Activated T-cell treated with anti-CD3 and anti-CD28 coated beads for 1 hour (primary cell): ENCODE data around the gene NFATC3.

ENCODE experiments used
- DNase-seq: peaks from one replicate; pipeline ENCODE4 v3.0.0-alpha.2; 2020; ENCODE audit warnings: low read depth

NFATC3 gene

GRCh38 chr16:68247932-68248331 is 162.8 kb downstream of the NFATC3 start:
- DNase-seq = no peak

- DNase-seq = no peak
These were observed 164.2 kb downstream of the NFATC3 start for GRCh38 chr16:68249371-68249770.

GRCh38 chr16:68250951-68251350 is 165.8 kb downstream of the NFATC3 start:
- DNase-seq = no peak

- DNase-seq = no peak
These were observed 166.7 kb downstream of the NFATC3 start for GRCh38 chr16:68251832-68252231.

GRCh38 chr16:68252383-68252782 is 167.2 kb downstream of the NFATC3 start:
- no peak for DNase-seq

- no peak for DNase-seq
These were observed 168.6 kb downstream of the NFATC3 start for GRCh38 chr16:68253721-68254120.

- no peak for DNase-seq
These were observed 170.5 kb downstream of the NFATC3 start for GRCh38 chr16:68255712-68256111.

- no peak for DNase-seq
These were observed 172.2 kb downstream of the NFATC3 start for GRCh38 chr16:68257251-68257905.

- DNase-seq = no peak
These were observed 173.0 kb downstream of the NFATC3 start for GRCh38 chr16:68257906-68258800.

- DNase-seq = no peak
These were observed 174.0 kb downstream of the NFATC3 start for GRCh38 chr16:68259007-68259825.

- DNase-seq = no peak
These were observed 178.5 kb downstream of the NFATC3 start for GRCh38 chr16:68263559-68264127.

- DNase-seq = peak; percentile 74
These were observed 179.2 kb downstream of the NFATC3 start, which contains the start of gene SLC7A6 for GRCh38 chr16:68264128-68265077. Gene SLC7A6, plus strand, starts transcription at chr16:68264526. Its CDS starts 10,201 bp downstream, at chr16:68274727.

- DNase-seq = no peak
These were observed 180.1 kb downstream of the NFATC3 start for GRCh38 chr16:68265078-68265920.

GRCh38 chr16:68267612-68268405 is 182.6 kb downstream of the NFATC3 start:
- DNase-seq = no peak

- no peak for DNase-seq
These were observed 184.6 kb downstream of the NFATC3 start for GRCh38 chr16:68269793-68270192.

GRCh38 chr16:68270353-68270752 is 185.2 kb downstream of the NFATC3 start:
- no peak for DNase-seq

- peak; percentile 57 for DNase-seq
These were observed 187.5 kb downstream of the NFATC3 start for GRCh38 chr16:68272507-68273209.

- no peak for DNase-seq
These were observed 188.3 kb downstream of the NFATC3 start for GRCh38 chr16:68273459-68273858.
